Skin of body (tissue), 2 donors: ENCODE results near the gene SDR39U1. TPM values are rescaled to one million over a fixed set of nuclear protein-coding genes. Genes with fewer than 3 reads are reported as not detected.
A peak's percentile ranks its signal among the peaks of the same experiment; 100 is the strongest.
"Not testable (repeated sequence)": the region's sequence is repeated elsewhere in the genome, so short reads cannot be mapped to it uniquely, and the experiment has no call there.

Experiments
- DNase-seq: peaks from one replicate; lab custom pipeline; 2025; lab: John Stamatoyannopoulos, UW
- total RNA-seq: library from RNA; depleted of rRNA; stranded (reverse); fragments of >200 nt; gene quantifications from one replicate; pipeline ENCODE4 v1.2.3, GENCODE V29; 2014

Gene SDR39U1, protein sequence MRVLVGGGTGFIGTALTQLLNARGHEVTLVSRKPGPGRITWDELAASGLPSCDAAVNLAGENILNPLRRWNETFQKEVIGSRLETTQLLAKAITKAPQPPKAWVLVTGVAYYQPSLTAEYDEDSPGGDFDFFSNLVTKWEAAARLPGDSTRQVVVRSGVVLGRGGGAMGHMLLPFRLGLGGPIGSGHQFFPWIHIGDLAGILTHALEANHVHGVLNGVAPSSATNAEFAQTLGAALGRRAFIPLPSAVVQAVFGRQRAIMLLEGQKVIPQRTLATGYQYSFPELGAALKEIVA
- 13.5 TPM for total RNA-seq

- peak; percentile 99 for DNase-seq
These were observed at the start of gene SDR39U1 for GRCh38 chr14:24442240-24443052. SDR39U1 (minus strand) TSS chr14:24442776; CDS start chr14:24442769, 7 bp downstream.

DNA sequence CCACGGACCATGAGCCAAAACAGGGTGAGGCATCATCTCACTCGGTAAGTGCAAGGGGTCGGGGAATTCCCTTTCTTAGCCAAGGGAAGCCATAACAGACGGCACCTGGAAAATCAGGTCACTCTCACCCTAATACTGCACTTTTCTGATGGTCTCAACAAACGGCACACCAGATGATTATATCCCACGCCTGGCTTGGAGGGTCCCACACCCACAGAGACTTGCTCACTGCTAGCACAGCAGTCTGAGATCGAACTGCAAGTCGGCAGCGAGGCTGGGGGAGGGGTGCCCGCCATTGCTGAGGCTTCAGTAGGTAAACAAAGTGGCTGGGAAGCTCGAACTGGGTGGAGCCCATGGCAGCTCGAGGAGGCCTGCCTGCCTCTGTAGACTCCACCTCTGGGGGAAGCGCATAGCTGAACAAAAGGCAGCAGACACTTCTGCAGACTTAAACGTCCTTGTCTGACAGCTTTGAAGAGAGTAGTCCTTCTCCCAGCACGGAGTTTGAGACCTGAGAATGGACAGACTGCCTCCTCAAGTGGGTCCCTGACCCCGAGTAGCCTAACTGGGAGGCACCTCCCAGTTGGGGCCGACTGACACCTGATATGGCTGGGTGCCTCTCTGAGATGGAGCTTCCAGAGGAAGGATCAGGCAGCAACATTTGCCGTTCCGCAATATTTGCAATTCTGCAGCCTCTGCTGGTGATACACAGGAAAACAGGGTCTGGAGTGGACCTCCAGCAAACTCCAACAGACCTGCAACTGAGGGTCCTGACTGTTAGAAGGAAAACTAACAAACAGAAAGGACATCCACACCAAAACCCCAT is 49.2 kb upstream of the SDR39U1 start:
- not testable (repeated sequence) for DNase-seq

DNA sequence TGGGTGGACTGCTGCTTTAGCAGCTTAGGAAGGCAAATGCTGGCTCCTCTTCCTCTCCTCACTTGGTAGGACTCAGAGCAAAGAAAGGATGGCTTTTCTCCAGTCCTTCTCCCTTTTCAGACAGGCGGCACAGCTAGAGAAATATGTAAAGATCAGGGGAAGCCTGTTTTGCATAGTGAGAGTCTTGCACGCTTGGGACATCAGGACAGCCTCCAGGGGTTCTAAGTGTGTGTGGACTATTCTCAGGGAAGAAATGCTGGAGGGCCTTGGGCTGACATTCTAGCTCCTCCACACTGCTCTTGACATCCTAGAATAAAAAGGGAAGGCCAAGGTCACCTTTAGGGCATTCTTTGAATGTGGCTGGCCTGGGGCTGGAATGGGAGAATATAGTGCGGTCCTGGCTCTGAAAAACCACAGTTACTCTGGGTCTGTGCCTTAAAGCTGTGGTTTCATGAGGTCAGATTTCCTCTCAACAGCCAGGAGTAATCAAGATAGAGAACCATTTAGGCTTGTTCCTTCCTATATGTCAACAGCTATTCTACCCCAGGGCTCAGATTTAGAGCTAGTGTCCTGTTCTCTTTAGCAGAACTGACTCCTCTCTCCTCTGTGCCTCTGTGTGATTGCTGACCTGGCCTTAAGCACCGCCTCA is 41.2 kb upstream of the SDR39U1 start:
- DNase-seq, result no peak

DNA sequence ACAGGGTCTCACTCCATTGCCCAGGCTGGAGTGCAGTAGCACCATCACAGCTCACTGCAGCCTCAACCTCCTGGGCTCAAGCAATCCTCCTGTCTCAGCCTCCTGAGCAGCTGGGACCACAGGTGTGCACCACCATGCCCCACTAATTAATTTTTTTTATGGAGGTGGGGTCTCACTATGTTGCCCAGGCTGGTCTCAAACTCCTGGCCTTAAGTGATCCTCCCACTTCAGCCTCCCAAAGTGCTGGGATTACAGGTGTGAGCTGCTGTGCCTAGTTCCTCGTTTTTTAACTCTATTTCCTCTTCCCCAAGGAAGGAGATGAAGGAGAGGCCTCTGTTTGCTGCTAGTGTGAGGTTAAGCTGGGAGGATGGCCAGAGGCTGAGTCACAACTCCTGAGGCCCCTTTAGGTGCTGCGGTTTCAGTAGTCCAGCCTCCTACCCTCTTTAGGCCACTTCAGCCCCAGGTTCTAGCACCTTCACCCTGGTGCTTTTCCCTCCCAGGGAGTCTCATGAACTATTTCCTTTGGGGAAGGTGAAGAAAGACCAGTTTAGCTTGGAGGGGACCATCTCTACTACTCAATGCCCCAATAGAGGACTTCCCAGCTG is 40.2 kb upstream of the SDR39U1 start:
- DNase-seq, result not testable (repeated sequence)

DNA sequence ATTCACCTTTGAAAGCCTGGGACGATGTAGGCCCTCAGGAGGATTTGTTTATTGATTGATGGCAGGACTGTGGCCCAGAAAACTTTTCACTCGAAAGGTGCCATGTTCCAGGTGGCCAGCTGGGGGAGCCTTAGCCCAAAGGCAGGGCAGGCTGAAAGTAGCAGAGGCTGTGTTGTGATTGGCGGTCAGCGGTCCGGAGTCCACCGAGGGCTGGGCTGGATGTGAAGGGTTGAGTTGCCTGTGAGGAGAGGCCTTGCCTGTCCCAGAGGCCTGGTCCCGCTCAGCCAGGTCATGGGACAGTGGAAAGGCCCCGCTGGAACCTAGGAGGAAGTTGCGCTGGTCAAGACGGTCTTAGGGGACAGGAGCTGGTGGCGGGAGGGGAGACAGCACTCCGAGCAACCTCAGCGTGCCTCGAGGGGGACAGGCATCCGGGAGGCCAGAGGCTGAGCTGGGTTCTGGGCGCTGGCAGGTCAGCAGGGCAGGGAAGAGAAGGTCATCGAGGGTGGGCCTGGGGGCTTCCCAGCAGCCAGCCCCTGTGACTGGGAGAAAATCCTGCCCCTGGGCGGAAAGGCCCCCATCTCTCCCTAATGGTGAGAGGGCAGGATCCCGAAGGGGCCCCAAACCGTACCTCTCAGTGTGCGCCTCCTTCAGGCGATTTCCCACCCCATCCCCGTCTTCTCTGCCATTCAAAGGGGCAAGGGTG is 39.2 kb upstream of the SDR39U1 start:
- no peak for DNase-seq

DNA sequence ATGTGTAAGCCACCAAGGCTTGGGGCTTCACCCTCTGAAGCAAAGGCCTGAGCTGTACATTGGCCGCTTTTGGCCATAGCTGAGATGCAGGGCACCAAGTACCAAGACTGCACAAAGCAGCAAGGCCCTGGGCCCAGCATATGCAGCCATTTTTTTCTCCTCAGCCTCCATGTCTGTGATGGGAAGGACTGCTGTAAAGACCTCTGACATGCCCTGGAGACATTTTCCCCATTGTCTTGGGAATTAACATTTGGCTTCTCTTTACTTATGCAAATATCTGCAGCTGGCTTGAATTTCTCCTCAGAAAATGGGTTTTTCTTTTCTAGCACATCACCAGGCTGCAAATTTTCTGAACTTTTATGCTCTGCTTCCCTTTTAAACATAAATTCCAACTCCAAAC is 37.4 kb upstream of the SDR39U1 start:
- DNase-seq, result not testable (repeated sequence)

DNA sequence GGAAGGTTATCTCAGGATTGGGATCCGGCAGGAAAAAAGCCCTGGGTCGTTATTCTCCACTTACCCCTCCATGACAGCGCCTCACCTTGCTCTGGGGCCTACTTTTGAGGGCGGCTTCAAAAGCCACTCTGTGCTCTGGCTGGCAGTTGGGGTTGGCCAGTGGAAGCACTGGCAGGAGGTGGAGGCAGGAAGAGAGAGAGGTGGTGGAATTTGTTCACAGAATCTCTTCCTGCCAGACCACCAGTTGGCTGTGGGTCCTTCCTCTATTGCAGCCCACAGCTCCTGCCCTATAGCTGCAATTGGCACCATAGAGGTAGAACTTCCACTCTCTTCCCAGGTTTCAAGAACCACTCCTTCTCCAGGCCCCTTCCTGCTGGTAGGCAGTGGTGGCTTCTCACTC is 32.7 kb upstream of the SDR39U1 start:
- DNase-seq, result no peak

DNA sequence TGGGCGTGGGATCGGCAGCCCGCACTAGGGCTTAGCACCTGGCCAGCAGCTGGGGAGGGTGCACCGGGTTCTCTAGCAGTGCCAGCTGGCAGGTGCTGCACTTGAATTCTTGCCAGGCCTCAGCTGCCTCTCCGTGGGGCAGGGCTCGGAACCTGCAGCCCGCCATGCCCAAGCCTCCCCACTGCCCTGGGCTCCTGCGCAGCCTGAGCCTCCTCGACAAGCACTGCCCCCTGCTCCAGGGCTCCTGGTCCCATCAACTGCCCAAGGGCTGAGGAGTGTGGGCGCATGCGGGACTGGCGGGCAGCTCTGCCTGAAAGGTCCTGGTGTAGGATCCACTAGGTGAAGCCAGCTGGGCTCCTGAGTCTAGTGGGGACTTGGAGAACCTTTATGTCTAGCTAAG is 30.6 kb upstream of the SDR39U1 start:
- no peak for DNase-seq

DNA sequence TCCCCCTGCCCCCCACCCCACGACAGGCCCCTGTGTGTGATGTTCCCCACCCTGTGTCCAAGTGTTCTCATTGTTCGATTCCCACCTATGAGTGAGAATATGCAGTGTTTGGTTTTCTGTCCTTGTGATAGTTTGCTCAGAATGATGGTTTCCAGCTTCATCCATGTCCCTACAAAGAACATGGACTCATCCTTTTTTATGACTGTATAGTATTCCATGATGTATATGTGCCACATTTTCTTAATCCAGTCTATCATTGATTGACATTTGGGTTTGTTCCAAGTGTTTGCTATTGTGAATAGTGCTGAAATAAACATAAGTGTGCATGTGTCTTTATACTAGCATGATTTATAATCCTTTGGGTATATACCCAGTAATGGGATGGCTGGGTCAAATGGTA is 27.9 kb upstream of the SDR39U1 start:
- DNase-seq, result not testable (repeated sequence)

GRCh38 chr14:24465805-24466204 is 23.2 kb upstream of the SDR39U1 start:
- no peak for DNase-seq

DNA sequence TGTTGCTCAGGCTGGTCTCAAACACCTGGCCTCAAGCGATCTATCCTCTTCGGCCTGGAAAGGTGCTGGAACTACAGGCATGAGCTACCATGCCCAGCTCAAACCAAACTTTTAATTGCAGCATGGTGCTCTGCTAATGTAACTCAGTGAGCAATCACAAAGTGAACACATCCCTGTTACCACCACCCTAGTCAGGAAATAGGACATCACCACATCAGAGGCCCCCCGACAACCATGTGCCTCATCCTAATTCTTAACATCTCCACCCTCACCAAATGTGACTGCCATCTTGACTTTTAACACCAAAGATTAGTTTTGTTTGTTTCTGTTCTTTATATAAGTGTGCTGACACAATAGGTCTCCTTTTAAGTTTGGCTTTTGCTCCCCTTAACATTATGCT is 22.8 kb upstream of the SDR39U1 start:
- DNase-seq, result no peak

- no peak for DNase-seq
These were observed 21.6 kb upstream of the SDR39U1 start for GRCh38 chr14:24463884-24464785.

- DNase-seq, result no peak
These were observed 20.7 kb upstream of the SDR39U1 start for GRCh38 chr14:24463017-24463883.

- no peak for DNase-seq
These were observed 18.8 kb upstream of the SDR39U1 start for GRCh38 chr14:24461336-24461735.

DNA sequence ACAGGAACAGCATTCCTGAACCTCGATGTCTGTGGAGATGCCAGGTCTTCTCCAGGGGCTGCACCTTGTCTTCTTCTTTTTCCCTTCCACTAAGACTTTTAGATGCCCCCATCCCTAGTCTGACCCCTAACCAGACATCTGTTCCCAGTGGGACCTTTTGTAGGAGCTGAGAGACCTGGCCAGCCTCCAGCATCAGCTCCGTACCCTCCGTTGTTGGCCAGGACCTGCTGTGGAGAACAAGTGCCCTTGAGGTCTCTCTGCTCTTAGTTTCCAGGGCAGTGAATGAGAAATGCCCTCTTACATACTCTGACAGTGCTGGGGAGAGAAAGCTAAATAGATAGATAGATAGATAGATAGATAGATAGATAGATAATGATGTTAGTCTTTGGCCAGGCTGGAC is 16.8 kb upstream of the SDR39U1 start:
- DNase-seq, result no peak

DNA sequence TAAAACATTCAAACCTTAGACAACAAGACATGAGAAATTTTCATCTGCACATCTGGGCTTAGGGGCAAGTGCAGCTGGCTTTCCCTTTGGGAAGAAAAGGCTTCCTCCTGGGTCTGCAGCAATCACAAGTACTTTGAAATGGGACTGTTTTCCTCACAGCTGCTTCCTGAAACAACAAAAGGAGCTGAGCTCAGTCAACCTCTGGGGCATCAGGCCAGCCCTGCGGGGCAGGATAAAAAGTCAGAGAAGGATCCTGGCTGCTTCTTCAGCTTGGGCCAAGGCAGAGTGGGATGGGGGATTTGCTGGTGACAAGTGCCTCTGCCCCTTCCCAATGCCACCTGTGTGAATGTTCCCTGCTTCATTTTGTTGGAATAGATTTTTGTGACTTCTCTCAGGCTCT is 16.2 kb upstream of the SDR39U1 start:
- no peak for DNase-seq

DNA sequence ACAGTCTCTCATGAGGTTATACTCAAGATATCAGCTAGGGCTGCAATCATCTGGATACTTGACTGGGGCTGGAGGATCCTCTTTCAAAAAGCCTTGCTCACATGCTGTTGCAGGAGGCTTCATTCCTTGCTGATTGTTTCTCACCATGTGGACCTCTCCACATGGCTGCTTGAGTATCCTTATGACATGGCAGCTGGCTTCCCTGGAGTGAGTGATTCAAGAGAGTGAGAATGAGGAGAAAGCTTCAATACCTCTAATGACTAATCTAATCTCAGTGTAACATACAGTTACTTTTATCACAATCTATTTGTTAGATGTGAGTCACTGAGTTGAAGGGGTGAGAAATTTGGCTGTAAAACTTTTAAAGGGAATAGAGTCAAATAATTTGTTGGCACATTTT is 14.4 kb upstream of the SDR39U1 start:
- DNase-seq, result no peak

GRCh38 chr14:24450828-24451227 is 8.3 kb upstream of the SDR39U1 start:
- DNase-seq, result not testable (repeated sequence)
